Activated CD4-positive, alpha-beta T cell treated with anti-CD3 and anti-CD28 coated beads, Interleukin-2, amount 50 U/mL, for 48 hours (primary cell): ENCODE measurements around the gene HAAO.

Experiments used
- DNase-seq, 2 experiments: peaks; one replicate each; pipeline ENCODE4 v3.0.0-alpha.2; 2020

HAAO gene

DNA sequence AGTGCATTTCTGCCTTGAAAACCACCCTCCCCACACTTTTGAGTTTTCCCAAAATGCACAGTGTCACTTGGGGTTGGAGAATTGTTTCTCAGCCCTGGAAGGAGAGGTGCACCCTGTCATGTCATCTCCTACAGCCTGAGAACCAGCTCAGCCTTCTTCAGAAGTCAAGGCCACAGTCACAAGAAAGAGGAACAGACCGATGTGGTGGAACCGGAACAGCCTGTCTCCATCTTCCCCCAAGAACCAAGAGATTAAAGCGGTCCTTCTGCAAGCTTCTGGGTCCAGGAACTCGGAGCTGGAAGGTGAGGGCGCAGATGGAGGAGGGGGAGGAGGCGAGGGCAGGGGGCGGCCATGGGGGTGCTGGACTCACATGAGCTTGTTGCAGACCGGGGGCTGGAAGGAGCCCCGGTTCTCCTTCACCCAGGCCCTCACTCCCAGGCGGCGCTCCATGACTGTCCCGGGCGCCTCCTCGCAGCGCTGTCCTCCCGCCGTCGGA, 248 bp downstream of the HAAO start:
- DNase-seq = peak in 1 of 2 experiments; percentile 21

DNA sequence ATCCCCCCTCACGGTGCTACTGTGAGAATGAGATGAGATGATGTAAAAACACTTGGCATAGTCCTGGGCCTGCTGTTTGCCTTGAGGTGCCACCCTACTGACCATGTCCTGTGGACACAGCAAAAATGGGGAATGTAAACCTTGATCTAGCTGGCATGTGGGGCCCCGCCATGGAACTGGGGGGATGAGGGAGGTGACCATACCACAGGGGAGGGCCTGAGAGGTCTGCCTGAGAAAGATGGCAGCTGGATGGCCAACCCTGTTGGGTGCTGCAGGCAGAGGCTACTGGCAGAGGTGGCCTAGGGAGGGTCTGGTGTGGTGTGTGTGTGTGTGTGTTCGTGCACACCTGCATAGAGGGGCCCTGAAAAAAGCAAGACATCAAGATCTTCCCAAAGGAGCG, 777 bp downstream of the HAAO start:
- DNase-seq = no peak

GRCh38 chr2:42789751-42790150, 2.6 kb downstream of the HAAO start:
- no peak for DNase-seq

DNA sequence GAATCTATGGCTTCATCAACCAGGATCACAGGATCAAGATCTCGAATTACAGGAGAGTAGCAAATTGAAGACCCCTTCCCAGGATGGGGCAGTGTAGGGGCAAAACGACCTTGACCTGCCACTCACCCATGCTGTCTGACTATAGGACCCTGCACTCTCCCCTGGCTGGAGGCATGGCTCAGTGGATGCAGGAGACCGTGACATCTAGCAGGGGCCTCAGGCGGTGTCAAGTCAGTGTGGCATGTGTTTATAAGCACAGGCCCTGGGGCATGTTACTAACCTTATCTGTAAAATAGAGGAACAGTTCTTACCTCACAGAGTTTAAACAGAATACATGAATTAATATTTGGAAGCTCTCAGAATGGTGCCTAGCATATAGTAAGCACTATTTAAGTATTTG, 3.5 kb downstream of the HAAO start:
- DNase-seq = no peak

DNA sequence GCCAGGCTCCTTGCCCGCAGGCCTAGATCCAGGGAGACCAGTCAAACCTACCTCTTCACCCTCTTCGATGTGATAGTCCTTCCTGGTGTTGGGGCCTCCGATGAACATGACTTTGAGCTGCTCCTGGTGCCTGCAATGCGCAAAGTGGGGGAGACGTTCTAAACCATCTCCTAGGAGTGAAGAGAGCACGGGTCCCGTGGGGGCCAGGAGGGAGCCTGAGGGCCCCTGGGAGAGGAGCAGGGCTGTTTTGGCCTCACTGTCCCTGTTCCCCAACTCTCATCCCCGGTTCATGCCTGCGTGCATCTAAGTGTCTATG, 3.9 kb downstream of the HAAO start:
- no peak for DNase-seq

- no peak for DNase-seq
These were observed 4.5 kb downstream of the HAAO start for GRCh38 chr2:42787788-42788477.

DNA sequence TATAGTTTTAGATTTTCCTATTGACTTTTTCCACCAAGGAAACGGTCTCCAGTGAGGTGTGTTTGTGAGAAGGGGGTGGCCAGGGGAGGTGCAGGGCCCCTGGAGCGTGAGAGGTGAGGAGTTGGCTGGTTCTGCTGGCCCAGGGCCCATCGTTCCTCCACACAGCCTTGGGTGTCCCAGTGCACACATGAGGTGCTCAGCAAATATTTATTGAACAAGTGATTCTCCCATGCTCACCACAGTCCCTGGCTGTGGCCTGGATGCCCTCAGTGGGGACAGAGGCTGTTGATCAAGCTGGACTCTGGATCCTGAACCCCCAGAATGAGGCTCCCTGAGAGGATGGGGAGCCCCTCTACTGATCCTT, 5.0 kb downstream of the HAAO start:
- no peak for DNase-seq

- DNase-seq = no peak
These were observed 5.6 kb downstream of the HAAO start for GRCh38 chr2:42786561-42787345.

GRCh38 chr2:42784204-42784880, 8.0 kb downstream of the HAAO start:
- no peak for DNase-seq

- DNase-seq = no peak
These were observed 8.9 kb downstream of the HAAO start for GRCh38 chr2:42783511-42783910.

DNA sequence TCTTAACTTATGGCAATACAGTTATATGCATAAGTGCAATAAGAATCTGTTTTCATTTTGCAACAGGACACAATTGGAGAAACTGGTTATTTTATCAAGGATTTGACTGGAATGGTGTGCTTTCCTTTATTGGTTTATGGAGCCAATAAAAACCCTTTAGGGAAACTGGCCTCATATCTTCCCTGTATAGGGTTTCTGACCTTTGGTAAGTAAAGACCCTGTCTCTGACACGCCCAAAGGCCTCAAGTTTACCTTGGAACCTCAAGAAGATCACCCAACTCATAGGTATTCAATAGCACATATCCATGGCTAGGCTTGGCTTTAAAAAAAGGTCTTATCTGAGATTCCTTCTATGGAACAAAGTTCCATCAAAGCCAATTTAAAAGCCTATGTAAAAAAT, 11.2 kb downstream of the HAAO start:
- no peak for DNase-seq

GRCh38 chr2:42777883-42778805, 14.2 kb downstream of the HAAO start:
- no peak for DNase-seq

DNA sequence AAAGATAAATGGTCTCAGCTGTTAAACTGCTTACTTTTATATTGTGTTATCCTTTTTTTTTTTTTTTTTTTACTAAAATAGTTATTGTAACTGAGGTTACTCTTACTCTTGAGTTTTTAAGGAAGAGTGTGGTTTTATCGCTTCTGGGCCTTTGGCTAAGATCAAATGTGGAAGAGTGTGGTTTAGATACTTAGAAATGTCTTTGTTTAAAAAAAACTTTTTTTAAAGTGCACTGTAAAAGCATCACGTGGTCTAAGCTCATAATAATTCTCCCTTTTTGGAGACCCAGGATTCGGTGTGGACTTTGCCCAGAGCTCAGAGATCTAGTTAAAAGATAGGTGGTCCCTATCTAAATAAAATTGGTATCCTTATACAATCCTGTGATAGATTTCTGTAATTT, 16.6 kb downstream of the HAAO start:
- no peak for DNase-seq

GRCh38 chr2:42775186-42775585, 17.2 kb downstream of the HAAO start:
- no peak for DNase-seq

GRCh38 chr2:42771546-42772153, 20.7 kb downstream of the HAAO start:
- DNase-seq = no peak

- DNase-seq = no peak
These were observed 21.9 kb downstream of the HAAO start for GRCh38 chr2:42770288-42771131.

- no peak for DNase-seq
These were observed 22.6 kb downstream of the HAAO start for GRCh38 chr2:42769583-42770287.

GRCh38 chr2:42768706-42769256, 23.6 kb downstream of the HAAO start:
- no peak for DNase-seq

GRCh38 chr2:42767899-42768705, 24.3 kb downstream of the HAAO start:
- no peak for DNase-seq
